Stimulated activated naive CD8-positive, alpha-beta T cell treated with anti-CD3 and anti-CD28 coated beads, Interleukin-15, Interleukin-2, amounts not matched to agents 100 U/mL and 50 U/mL, for 24 hours (primary cell): ENCODE measurements around the gene GPR146.

Source experiments
- ATAC-seq: fragments of 150-1000 bp; cut with Tn5 transposase; one replicate; pipeline ENCODE4 v1.10.0; 2021
- DNase-seq: peaks from one replicate; pipeline ENCODE4 v3.0.0; 2021

Gene GPR146

GRCh38 chr7:1092806-1093501, 48.6 kb downstream of the GPR146 start:
- no peak for ATAC-seq
- DNase-seq, result no peak

GRCh38 chr7:1093502-1093843, 49.1 kb downstream of the GPR146 start:
- DNase-seq, result no peak

DNA sequence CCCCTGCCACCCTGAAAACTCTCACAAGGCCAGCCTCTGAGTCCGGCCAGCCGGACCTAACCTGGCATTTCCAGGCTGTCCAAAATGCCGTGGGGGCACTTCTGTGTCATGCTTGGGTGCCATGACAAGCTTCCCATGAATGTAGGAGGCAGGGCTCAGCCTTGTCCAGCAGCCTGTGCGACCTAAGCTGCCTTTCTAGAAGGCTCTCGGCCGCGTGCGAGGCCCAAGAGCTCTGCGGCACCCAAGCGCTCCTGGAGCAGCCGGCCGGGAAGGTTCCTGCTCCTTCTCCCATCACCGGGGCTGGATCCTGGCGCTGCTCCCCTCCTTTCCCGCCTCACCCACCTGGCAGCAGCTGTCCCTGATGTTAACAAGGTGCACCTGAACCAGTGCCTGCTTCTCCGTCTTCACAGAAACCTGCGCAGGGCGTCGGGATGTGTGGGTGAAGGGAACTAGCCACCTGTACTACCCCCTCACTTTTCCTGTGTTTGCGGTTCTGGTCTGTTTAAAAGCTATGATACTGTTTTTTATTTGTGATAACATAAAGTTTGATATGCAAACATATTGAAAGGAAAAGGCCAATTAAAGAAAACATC, 49.7 kb downstream of the GPR146 start:
- ATAC-seq (no peak), DNase-seq (no peak)

More at GRCh38 chr7:1093502-1093843, 49.1 kb downstream of the GPR146 start:
- no peak for ATAC-seq

GRCh38 chr7:1094870-1095269, 50.5 kb downstream of the GPR146 start:
- ATAC-seq (no peak), DNase-seq (no peak)

GRCh38 chr7:1095621-1096155, 51.3 kb downstream of the GPR146 start:
- DNase-seq, result no peak
- no peak for ATAC-seq

DNA sequence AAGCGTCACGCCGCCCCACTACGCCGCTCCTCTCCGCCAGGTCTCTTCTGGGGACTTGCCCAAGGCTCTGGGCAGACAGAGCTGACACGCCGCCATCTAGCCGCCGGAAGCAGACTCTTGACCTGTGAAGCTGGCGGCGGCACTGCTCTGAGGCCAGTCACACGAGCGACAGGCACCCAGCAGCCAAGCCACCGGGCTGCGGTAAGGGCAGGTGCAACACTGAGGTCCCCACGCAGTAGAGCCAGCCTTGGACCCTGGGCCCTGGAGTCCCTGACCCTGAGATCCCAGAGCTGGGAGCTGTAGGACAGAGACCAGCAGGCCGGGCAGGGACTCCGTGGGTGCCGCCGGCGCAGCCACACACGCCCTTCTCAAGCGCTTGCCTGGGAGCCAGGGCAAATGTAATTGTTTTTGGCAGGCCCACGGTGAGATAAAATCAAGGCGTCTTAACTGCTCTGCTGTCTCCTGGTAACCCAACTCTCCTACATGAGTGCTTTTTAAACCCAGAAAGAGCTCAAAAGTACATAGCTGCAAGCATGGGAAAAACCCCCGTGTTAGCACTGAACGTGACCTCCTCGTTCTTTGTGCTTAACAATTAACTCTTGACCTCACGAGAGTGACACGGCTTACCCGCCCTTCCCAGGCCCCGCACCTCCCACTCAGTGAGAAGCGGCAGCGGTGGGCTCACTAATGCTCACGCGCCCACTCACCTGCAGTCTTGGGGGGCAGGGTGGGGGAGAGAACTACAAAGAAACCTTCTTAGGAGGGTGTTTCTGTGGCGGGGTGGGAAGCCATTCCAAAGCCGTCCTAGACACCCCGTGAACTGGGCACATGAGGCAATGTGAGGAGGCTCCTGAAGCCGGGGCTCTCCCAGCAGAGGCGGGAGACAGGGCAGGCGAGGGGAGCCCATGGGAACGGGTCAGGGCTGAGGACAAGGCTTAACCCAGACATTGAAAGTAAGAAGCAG, 52.1 kb downstream of the GPR146 start:
- ATAC-seq, result no peak

GRCh38 chr7:1097120-1097504, 52.8 kb downstream of the GPR146 start:
- ATAC-seq (no peak), DNase-seq (no peak)

More for the DNA sequence above, 52.1 kb downstream of the GPR146 start:
- DNase-seq, result no peak

GRCh38 chr7:1098243-1099153, 54.2 kb downstream of the GPR146 start:
- ATAC-seq (no peak), DNase-seq (no peak)

DNA sequence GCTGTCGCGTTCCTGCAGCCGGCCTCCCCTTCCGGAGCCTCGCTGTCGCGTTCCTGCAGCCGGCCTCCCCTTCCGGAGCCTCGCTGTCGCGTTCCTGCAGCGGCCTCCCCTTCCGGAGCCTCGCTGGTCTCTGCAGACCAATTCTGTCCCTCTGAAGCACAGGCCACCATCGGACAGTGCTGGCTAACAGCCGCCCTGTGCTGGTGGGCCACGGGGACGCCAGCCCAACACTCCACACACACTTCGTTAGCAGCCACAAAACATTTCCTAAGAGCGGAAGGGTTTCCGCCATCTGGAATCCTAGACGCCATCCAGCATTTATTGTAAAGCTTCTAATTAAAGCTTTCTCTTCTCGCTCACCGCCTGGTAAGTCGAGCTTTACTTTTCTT, 54.8 kb downstream of the GPR146 start:
- ATAC-seq (no peak), DNase-seq (no peak)

- no peak for DNase-seq
These were observed 55.3 kb downstream of the GPR146 start for GRCh38 chr7:1099637-1100036.

DNA sequence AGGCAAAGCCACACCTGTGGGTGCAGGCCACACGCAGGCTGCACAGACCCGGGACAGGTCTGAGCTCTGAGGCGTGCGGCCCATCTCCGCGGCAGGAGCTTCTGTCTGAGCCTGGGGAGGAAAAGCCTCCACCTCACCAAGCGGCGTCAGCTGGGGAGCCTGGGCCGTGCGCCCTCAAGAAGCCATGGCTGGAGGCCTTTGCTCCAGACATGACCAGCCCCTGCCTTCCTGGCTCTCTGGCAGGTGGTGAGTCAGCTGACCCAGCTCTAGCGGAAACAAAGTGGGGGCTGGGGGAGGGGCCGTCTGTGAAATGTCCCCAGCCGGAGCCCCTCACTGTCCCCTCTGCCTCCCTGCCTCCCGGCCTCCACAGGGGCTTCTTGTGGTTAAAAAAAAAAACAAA, 56.0 kb downstream of the GPR146 start:
- DNase-seq (no peak), ATAC-seq (no peak)

More at GRCh38 chr7:1099637-1100036, 55.3 kb downstream of the GPR146 start:
- ATAC-seq, result no peak

GRCh38 chr7:1100834-1101562, 56.7 kb downstream of the GPR146 start:
- DNase-seq, result no peak
- ATAC-seq, result no peak

DNA sequence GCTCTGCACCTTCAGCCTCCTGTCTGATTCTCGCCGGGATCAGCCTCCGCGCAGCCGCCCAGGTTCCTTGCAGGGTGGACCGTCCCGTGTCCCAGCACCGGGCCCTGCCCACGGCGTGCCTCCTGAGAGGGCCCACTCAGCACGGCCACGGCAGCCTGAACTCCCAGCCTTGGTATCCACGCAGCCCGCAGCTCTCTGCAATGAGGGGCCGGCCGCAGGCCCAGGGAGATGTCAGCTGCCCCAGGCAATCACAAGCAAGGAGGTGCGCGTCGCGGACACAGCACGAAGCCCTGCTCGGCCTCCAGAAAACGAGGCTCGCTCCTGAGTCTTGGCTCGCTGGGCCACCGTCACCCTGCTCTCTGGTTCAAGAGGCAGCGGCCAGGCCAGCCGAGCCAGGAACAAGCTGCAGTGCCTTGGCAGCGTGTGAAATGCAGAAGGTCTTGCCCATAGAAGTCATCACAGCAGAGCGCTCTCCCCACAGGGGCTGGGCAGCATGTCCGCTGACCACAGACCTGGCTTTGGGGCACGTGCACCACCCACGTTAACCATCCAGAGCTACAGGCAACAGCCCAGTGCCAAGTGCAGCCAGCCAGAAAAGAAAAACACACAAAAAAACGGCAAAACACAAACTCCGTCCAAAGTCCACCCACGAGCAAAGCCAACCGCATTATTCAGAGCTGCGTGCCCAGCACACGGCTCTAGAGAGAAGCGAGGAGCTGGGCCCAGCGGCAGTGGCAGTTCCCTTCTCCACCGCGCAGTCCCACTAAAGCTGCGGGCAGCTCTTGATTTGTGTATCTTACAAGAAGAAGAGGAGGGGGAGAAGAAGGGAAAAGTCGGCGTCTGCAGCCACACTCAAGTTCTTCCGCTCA, 57.5 kb downstream of the GPR146 start:
- DNase-seq (no peak), ATAC-seq (no peak)

GRCh38 chr7:1103009-1103788, 58.9 kb downstream of the GPR146 start:
- ATAC-seq (peak; percentile 77), DNase-seq (peak; percentile 37)

- no peak for ATAC-seq
- DNase-seq, result no peak
These were observed 59.6 kb downstream of the GPR146 start for GRCh38 chr7:1103789-1104515.

GRCh38 chr7:1104516-1105179, 60.3 kb downstream of the GPR146 start:
- DNase-seq (no peak), ATAC-seq (no peak)

- DNase-seq (no peak), ATAC-seq (no peak)
These were observed 60.8 kb downstream of the GPR146 start for GRCh38 chr7:1105189-1105588.
